HT-29 (cell line): Measurements from ENCODE around the gene KCNA10. TPM values are rescaled to one million over a fixed set of nuclear protein-coding genes. Genes with fewer than 3 reads are reported as not detected.

Experiments used
- DNase-seq: peaks from one replicate; pipeline ENCODE4 v3.0.0-alpha.2; 2015; ENCODE audit warnings: low spot score
- total RNA-seq: library from RNA; depleted of rRNA; stranded (reverse); fragments of >200 nt; shearing (Covaris generic); gene quantifications from 2 replicates; pipeline ENCODE4 v1.2.3, GENCODE V29; 2014; rRNA removed

KCNA10 gene
- total RNA-seq: not detected in 2 replicates

- no peak for DNase-seq
These were observed at the start of gene KCNA10 for GRCh38 chr1:110519125-110519810. Gene KCNA10 (minus strand): TSS chr1:110519175. CDS start chr1:110518787, 388 bp downstream.

- DNase-seq: no peak
These were observed 47.9 kb upstream of the KCNA10 start for GRCh38 chr1:110566836-110567235.

- no peak for DNase-seq
These were observed 46.6 kb upstream of the KCNA10 start for GRCh38 chr1:110565565-110565964.

GRCh38 chr1:110563089-110563488 is 44.1 kb upstream of the KCNA10 start:
- DNase-seq: no peak

GRCh38 chr1:110561596-110561995 is 42.6 kb upstream of the KCNA10 start:
- no peak for DNase-seq

- DNase-seq: no peak
These were observed 40.2 kb upstream of the KCNA10 start for GRCh38 chr1:110559157-110559556.

- DNase-seq: no peak
These were observed 38.5 kb upstream of the KCNA10 start for GRCh38 chr1:110557481-110557880.

GRCh38 chr1:110556471-110556807 is 37.5 kb upstream of the KCNA10 start:
- DNase-seq: no peak

- DNase-seq: peak; percentile 8
These were observed 37.0 kb upstream of the KCNA10 start for GRCh38 chr1:110555807-110556470.

GRCh38 chr1:110554871-110555801 is 36.2 kb upstream of the KCNA10 start:
- no peak for DNase-seq

GRCh38 chr1:110551278-110551809 is 32.4 kb upstream of the KCNA10 start:
- DNase-seq: no peak

GRCh38 chr1:110549831-110550230 is 30.9 kb upstream of the KCNA10 start:
- no peak for DNase-seq

GRCh38 chr1:110548381-110548780 is 29.4 kb upstream of the KCNA10 start:
- DNase-seq: peak; percentile 30

GRCh38 chr1:110547017-110547416 is 28.0 kb upstream of the KCNA10 start:
- no peak for DNase-seq

- DNase-seq: no peak
These were observed 26.5 kb upstream of the KCNA10 start for GRCh38 chr1:110545492-110545891.

GRCh38 chr1:110544753-110545152 is 25.8 kb upstream of the KCNA10 start:
- DNase-seq: no peak

- peak; percentile 45 for DNase-seq
These were observed 23.8 kb upstream of the KCNA10 start for GRCh38 chr1:110542725-110543124.

- DNase-seq: no peak
These were observed 23.0 kb upstream of the KCNA10 start for GRCh38 chr1:110541906-110542395.

- DNase-seq: no peak
These were observed 22.1 kb upstream of the KCNA10 start for GRCh38 chr1:110540891-110541685.

GRCh38 chr1:110538921-110539320 is 19.9 kb upstream of the KCNA10 start:
- no peak for DNase-seq

GRCh38 chr1:110538075-110538474 is 19.1 kb upstream of the KCNA10 start:
- no peak for DNase-seq
